Hypothalamus (tissue), 51 donors: ENCODE measurements around the gene RNF169.
"Not testable (repeated sequence)": the region's sequence is repeated elsewhere in the genome, so short reads cannot be mapped to it uniquely, and the experiment has no call there.

ENCODE experiments used
- DNase-seq, 51 donors: peaks; one replicate each; lab custom pipeline; 2025; lab: John Stamatoyannopoulos, UW

The RNF169 gene

GRCh38 chr11:74816664-74817063 is 68.0 kb downstream of the RNF169 start:
- DNase-seq, result no peak

GRCh38 chr11:74818283-74818946 is 69.8 kb downstream of the RNF169 start:
- DNase-seq, result no peak

- DNase-seq, result no peak
Observed at GRCh38 chr11:74819400-74819799, 70.8 kb downstream of the RNF169 start.

DNA sequence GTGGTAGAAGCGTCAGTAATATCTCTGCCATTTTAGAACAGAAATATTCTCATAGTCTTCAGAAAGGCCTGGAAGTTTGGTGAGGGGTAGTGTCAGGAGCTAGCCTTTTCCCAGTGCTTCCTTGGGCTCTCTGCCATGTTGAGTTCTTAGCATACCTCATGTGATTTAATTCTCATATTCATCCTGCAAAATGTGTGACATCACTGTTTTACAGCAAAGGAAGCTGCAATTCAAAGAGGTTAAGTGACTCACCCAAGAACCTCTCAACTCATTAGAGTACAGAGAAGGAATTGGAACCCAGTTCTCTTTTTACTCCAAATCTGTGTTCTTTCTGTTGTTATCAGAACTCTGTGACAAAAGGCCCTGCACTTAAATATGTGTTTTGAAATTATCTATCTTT is 72.1 kb downstream of the RNF169 start:
- no peak for DNase-seq

DNA sequence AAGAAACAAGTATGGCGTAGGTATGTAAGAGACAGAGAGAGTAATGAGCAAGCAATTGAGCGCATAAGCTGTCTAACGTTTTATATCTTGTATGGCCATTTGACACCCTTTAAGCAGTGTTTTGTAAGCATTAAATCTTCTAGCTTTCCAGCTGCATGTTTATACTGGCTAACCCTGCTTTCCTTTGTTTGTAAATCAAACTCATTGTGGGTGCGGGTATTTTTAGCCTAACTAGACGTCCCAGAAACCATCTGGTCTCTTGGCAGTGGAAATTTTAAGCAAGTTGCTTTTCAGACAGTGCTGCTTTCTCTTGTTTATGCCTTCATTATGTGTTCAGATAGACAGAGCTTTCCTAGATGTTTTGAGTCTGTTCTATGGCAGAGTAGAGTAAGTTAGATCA is 73.5 kb downstream of the RNF169 start:
- DNase-seq, result peak in 3 of 51 donors; percentile 7 to 29 (median 13)

GRCh38 chr11:74824285-74824982 is 75.8 kb downstream of the RNF169 start:
- DNase-seq, result no peak

- not testable (repeated sequence) for DNase-seq
Observed at GRCh38 chr11:74825596-74825995, 76.9 kb downstream of the RNF169 start.

DNA sequence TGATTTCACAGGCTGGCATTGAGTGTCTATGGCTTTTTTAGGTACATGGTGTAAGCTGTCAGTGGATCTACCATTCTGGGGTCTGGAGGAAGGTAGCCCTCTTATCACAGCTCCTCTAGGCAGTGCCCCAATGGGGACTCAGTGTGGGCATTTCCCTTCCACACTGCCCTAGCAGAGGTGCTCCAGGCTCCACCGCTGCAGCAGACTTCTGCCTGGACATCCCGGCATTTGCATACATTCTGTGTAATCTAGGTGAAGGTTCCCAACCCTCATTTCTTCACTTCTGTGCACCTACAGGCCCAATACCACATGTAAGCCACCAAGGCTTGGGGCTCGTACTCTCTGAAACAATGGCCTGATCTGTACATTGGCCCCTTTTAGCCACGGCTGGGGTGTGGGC is 78.3 kb downstream of the RNF169 start:
- no peak for DNase-seq

- DNase-seq, result no peak
Observed at GRCh38 chr11:74837191-74837590, 88.5 kb downstream of the RNF169 start.

DNA sequence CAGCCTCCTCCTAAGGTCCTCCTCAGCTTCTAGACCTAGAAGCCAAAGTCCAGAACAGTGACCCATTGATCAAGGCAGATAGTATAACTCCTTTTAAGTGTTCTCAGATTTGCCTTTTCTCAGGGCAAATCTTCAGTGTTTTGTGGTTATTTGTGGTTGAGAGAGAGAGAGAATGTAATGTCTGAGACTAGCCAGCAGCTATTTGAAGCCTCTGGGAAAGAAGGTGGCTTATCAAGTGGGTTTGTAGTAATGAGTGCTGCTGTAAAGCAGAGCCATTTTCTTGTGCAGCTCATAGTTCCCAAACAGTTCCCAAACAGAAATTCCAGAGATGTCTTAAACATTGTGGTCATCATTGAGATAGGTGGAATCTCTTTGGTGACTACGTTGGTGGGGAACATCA is 89.5 kb downstream of the RNF169 start:
- DNase-seq, result no peak

- DNase-seq, result no peak
Observed at GRCh38 chr11:74839446-74839845, 90.8 kb downstream of the RNF169 start.

DNA sequence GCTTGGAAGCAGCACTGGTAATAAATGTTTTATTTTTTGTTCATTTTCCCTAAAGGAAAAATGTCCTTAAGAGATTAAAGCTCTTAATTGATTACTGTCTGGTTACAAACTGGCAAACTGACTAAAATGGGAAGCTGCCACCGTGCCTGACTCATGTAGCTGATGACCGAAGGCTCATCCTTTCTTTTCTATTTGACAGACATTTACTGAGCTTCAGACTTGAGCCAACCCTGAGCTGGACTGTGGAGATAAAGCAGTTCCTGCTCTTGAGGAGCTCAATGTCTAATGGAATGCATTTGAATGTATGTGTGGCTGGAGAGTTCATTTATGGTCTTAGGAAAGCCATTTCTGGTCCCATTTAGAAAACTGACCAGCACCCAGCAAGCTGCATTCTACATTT is 91.3 kb downstream of the RNF169 start:
- no peak for DNase-seq

DNA sequence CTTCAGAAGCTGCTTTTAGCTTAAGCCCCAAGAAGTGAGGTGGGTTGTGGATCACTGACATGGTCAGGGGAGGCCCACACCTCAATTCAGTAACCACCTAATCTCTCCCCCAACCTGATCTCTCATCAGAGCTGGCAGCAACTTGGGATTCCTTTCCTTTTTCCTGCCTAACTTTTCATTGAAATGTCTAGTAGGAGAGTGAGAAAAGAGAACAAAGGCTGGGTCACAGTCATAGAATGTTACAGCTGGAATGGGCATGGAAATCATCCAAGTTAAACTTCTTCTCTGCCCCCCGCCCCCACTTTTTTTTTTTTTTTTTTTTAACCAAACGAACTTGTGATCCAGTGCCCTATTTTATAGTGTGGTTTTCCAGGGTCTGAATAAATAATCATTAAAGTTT is 91.8 kb downstream of the RNF169 start:
- DNase-seq, result no peak

GRCh38 chr11:74842967-74843366 is 94.3 kb downstream of the RNF169 start:
- DNase-seq, result peak in 2 of 51 donors; percentile 16 to 22

GRCh38 chr11:74844072-74844471 is 95.4 kb downstream of the RNF169 start:
- DNase-seq, result no peak

- DNase-seq, result no peak
Observed at GRCh38 chr11:74844865-74845264, 96.2 kb downstream of the RNF169 start.

- no peak for DNase-seq
Observed at GRCh38 chr11:74845978-74846517, 97.4 kb downstream of the RNF169 start.

DNA sequence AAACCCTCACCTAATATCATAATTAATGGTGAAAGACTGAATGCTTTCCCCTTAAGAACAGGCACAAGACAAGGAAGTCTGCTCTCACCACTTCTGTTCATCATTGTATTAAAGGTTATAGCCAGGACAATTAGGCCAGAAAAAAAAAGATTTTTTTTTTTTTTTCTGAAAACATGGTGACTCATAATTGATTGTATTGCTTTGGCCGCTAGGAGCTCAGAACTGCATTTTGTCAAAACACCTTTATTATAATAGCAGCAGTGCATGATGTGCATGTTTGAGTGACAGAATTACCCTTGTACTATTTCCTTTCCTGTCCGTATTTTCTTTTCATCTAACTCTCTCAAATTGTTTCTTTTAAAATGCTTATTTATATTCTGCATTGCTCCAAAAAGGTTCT is 98.1 kb downstream of the RNF169 start:
- DNase-seq, result no peak

- DNase-seq, result no peak
Observed at GRCh38 chr11:74847395-74847794, 98.7 kb downstream of the RNF169 start.

- DNase-seq, result no peak
Observed at GRCh38 chr11:74847895-74848294, 99.2 kb downstream of the RNF169 start.

DNA sequence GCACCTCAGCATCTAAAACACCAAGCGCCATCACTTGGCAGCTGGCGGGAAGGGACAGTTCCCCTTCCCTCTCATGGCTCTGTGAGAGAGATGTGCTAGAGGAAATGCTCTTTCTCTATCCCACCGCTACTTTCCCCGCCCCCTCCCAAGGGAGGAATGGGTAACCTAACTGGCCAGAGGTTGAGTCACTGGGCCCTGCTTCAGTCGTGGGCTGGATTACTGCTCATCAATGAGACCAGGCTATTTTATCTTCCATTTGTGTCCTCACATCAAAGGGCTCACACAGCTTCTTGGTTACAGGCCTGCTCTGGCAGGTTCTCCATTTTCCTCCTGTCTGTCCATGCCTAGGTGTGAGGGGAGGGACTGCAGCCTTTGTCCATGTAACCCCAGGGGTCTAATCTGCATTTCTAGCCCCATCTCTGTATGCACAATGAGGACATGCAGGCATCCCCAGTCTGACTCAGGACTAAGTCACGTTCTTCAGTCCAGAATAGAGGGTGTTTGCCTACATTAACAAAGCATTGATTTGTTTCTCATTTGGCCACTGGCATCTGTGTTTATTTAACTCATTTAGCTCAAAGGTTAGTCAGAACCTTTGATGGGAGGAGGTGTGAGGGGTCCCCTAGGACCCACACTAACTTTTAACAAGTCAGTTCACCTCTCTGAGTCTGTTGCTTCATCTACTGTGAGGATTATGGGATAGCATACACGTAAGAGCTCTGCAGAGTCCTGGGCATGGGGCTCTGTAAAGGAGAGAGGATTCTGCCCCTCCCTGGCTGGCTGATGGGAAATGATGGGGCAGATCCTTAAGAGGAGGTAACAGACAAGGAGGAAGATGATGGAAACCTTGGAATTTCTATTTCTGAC is 101.1 kb downstream of the RNF169 start:
- DNase-seq, result no peak
